Heart left ventricle (tissue), 16 donors: ENCODE measurements around the gene PSMD3. TPM values are rescaled to one million over a fixed set of nuclear protein-coding genes. Genes with fewer than 3 reads are reported as not detected.
A peak's percentile ranks its signal among the peaks of the same experiment; 100 is the strongest.

Experiments used
- ATAC-seq, 4 donors: fragments of 200-7000 bp; cut with Tn5 transposase; one replicate each; pipeline ENCODE4 v1.9.1; 2020 to 2022; ENCODE audit warnings: moderate library complexity in 4 of 4, mild to moderate bottlenecking in 3 of 4, moderate number of reproducible peaks in 1 of 4
- DNase-seq, 5 donors: peaks; one replicate each; pipeline ENCODE4 v3.0.0-alpha.2; 2020
- H3K27ac ChIP-seq, 12 donors: fragments of 200-600 bp; sonication (generic) in 4 of 12; one replicate each; pipeline versions ENCODE4 v1.5.0 to v1.8.0; 2016 to 2022; ENCODE audit warnings: mild to moderate bottlenecking in 2 of 12
- H3K27me3 ChIP-seq, 9 donors: fragments of 200-600 bp; sonication (generic) in 2 of 9; one replicate each; pipeline versions ENCODE4 v1.5.1 to v1.8.0; 2016 to 2022; ENCODE audit warnings: mild to moderate bottlenecking in 3 of 9
- H3K36me3 ChIP-seq, 9 donors: fragments of 200-600 bp; sonication (generic) in 2 of 9; one replicate each; pipeline versions ENCODE4 v1.5.0 to v1.8.0; 2018 to 2022; ENCODE audit warnings: mild to moderate bottlenecking in 2 of 9
- H3K4me1 ChIP-seq, 12 donors: fragments of 200-600 bp; sonication (generic) in 4 of 12; one replicate each; pipeline versions ENCODE4 v1.5.0 to v1.8.0; 2016 to 2022; ENCODE audit warnings: mild to moderate bottlenecking in 3 of 12
- H3K4me3 ChIP-seq, 12 donors: fragments of 200-600 bp; sonication (generic) in 4 of 12; one replicate each; pipeline versions ENCODE4 v1.5.0 to v1.8.0; 2017 to 2022; ENCODE audit warnings: mild to moderate bottlenecking in 9 of 12, moderate library complexity in 4 of 12
- H3K9me3 ChIP-seq, 12 donors: fragments of 200-600 bp; sonication (generic) in 4 of 12; one replicate each; pipeline versions ENCODE4 v1.5.0 to v1.8.0; 2016 to 2022; ENCODE audit warnings: mild to moderate bottlenecking in 1 of 12
- POLR2A ChIP-seq, 2 donors: fragments of 450-650 bp; IDR thresholded peaks; one replicate each; pipeline ENCODE4 v1.6.1; 2017; ENCODE audit warnings: antibody characterized with exemption in 2 of 2, mild to moderate bottlenecking in 2 of 2, moderate library complexity in 2 of 2
- WGBS, 4 donors: extraction: QIAGEN DNeasy Blood & Tissue Kit in 2 of 4; methylation state at CpG; one replicate each; pipeline versions ENCODE4 v1.1.5 to v1.1.7; 2013 to 2018; 5-methylcytosine and 5-hydroxymethylcytosine counted together
- intact Hi-C, 10 donors: fragments of 100-400 bp; cut with DNase I; formaldehyde crosslinking; loops; one replicate each; pipeline versions ENCODE4 v1.11.1 to v1.14.2; 2022
- polyA plus RNA-seq, 2 donors: library from polyadenylated mRNA; stranded (reverse); fragments of 200-250 nt; gene quantifications; one replicate each; pipeline ENCODE4 v1.2.3, GENCODE V29; 2013
- total RNA-seq, 9 donors: library from RNA; depleted of rRNA in 2 of 9; stranded (reverse); fragments of >200 nt in 2 of 9; fragmentation: NEBNext Ultra II Directional in 3 of 9; extraction: Animal tissue kit (Norgen Biotek cat#: 25700) in 3 of 9; gene quantifications; one replicate each; pipeline versions ENCODE4 v1.1.0 to v1.2.4, GENCODE V29; 2016 to 2023
- TF ChIP-seq, protein P1 (sequence below), 12 donors: fragments of 200-600 bp; sonication (generic) in 4 of 12; IDR thresholded peaks; one replicate each; pipeline versions ENCODE4 v1.5.0 to v1.8.0; 2018 to 2022; ENCODE audit warnings: antibody characterized with exemption in 12 of 12, mild to moderate bottlenecking in 5 of 12
- donor health status: ischemic (EF 13 %, LVEDD 7.1; RV severe dilation, severe dysfunction).
- donor health status: healthy with polysubstance abuse.
- donor health status: DM: no; HTN: yes; CAD: no.
- donor health status: DM: no; HTN: no; CAD: no.
- donor health status: ischemic (EF 25% LVEDD 6.9; RV normal size, moderate dysfunction).
- donor health status: ischemic (EF 25% LVEDD 5.7; RV mildly dilated, moderate dysfunction).
- donor health status: healthy.
- donor health status: DM: yes; HTN: yes; CAD: no.
- donor health status: ischemic (EF 35%, LVEDD 5.7; RV mildly dilated, moderate dysfunction).
- donor health status: nonischemic (EF 11% LVEDD 7.7; RV severe dilation, severe dysfunction).
- donor health status: DM: yes; HTN: yes; CAD: no.
- donor health status: PGD.
- donor health status: ischemic (EF 29% LVEDD 5.4; RV normal size, mild dysfunction).
- donor health status: nonischemic (EF 23%, LVEDD 6.1; RV moderate dilation, normal function).

The PSMD3 gene
- total and polyA plus RNA-seq, 11 donors = 68.9 to 142 (median 83.3) TPM

DNA sequence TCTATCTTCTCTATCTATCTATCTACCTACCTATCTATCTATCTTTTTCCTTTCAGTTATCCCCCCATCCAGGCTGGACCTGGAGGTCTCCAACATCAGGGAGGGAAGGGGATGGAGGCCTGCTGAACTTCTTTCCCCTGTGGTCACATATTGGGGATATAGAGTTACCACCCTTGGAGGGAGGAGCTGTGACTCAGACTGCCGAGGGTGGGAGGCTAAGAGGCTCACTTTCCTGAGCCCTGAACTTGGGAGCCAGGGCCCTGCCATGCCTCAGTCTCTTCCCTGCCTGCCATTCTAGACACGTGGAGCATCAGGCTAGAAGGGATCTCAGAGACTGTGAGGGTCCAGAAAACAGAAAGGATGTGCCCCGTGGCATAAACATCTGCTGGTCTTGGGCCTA is 44.7 kb upstream of the PSMD3 start:
- TF ChIP-seq POLR2A (IDR thresholded peaks at IDR 0.05) = no peak
- TF ChIP-seq, protein P1, sequence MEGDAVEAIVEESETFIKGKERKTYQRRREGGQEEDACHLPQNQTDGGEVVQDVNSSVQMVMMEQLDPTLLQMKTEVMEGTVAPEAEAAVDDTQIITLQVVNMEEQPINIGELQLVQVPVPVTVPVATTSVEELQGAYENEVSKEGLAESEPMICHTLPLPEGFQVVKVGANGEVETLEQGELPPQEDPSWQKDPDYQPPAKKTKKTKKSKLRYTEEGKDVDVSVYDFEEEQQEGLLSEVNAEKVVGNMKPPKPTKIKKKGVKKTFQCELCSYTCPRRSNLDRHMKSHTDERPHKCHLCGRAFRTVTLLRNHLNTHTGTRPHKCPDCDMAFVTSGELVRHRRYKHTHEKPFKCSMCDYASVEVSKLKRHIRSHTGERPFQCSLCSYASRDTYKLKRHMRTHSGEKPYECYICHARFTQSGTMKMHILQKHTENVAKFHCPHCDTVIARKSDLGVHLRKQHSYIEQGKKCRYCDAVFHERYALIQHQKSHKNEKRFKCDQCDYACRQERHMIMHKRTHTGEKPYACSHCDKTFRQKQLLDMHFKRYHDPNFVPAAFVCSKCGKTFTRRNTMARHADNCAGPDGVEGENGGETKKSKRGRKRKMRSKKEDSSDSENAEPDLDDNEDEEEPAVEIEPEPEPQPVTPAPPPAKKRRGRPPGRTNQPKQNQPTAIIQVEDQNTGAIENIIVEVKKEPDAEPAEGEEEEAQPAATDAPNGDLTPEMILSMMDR (IDR thresholded peaks at IDR 0.05) = no peak
- WGBS, 4 donors = 70 to 78% (median 73%) methylated on average over 3 of the region's 3 CpGs

DNA sequence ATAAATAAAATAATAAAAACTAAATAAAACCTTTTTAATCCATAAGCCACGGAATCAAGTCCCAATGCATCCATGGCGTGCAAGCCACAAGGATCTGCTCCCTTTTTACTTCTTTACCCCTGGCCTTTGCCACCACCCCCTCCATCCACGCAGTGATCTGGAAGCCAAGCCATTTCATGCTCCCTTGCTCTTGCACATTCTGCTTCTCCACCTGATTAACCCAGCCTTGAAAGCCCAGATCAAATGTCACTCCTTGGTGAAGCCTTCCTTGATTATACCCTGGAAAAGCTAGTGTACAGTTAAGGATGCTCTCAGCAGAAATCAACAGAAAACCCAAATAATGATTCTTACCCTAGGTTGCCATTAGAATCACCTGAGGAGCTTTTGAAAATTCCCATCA is 43.2 kb upstream of the PSMD3 start:
- no peaks in the 10 kb centered on the region for H3K27me3 ChIP-seq
- no peaks in the 10 kb centered on the region for H3K9me3 ChIP-seq
- no peak for TF ChIP-seq POLR2A (IDR thresholded peaks at IDR 0.05)
- TF ChIP-seq, protein P1 (IDR thresholded peaks at IDR 0.05) = no peak
- 92 to 98% (median 95%) methylated on average over 3 of the region's 3 CpGs for WGBS, 4 donors
- no peaks in the 10 kb centered on the region for H3K36me3 ChIP-seq
- H3K27ac ChIP-seq = no peak overlapping the region
- DNase-seq (no peak), ATAC-seq (no peak)
- no peak overlapping the region for H3K4me3 ChIP-seq
- H3K4me1 ChIP-seq = peaks cover 0 to 45% (median 14%) of the 10 kb centered on the region in 12 donors
- intact Hi-C loops = no loop called here

More for the DNA sequence above, 44.7 kb upstream of the PSMD3 start:
- Histone ChIP-seq H3K27ac (no peak overlapping the region), H3K4me3 (no peak overlapping the region), H3K36me3 (no peaks in the 10 kb centered on the region), H3K9me3 (no peaks in the 10 kb centered on the region), H3K27me3 (no peaks in the 10 kb centered on the region), H3K4me1 (peaks cover 0 to 49% (median 14%) of the 10 kb centered on the region in 12 donors)
- no peak for ATAC-seq
- peak in 1 of 5 donors; percentile 1 for DNase-seq
- intact Hi-C loops = no loop called here

DNA sequence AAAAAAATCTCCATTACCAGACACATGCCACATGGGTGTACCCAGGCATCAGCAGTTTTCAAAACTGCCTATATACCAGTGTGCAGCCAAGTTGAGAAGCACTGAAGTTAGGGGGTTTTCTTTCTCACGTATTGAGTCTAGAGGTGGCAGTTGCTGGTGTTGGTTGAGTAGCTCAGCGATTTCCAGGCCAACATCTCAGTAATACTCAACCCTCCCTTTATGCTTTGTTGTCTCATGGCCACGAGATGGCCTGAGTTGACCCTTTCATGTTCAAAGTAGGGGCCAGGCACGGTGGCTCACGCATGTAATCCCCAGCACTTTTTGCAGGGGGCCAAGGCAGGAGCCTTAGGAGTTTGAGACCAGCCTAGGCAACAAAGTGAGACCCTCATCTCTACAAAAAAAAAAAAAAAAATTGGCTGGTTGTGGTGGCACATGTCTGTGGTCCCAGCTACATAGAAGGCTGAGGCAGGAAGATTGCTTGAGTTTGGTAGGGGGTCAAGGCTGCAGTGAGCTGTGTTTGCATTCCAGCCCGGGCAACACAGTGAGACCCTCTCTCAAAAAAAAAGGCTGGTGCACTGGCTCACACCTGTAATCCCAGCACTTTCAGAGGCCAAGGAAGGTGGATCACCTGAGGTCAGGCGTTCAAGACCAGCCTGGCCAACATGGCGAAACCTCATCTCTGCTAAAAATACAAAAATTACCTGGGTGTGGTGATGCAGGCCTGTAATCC is 42.3 kb upstream of the PSMD3 start:
- ATAC-seq (no peak), DNase-seq (peak in 1 of 5 donors; percentile 9)

DNA sequence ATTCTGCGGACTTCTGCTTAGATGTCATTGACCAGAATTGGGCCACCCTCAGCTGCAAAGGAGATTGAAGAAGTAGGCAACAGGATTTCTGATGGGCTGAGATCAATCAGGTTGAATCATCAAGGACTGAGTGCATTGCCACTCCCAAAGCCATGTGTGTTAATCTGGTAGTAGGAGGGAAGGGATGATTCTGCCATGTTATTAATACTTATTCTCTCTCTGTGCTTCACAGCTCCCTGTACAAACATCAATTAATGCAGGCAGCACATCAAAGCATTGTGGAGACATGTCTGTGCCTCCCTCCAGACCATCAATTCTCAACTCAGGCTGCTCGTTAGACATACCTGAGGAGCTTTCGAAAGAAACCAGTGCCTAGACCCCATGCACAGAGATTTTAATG is 41.5 kb upstream of the PSMD3 start:
- Histone ChIP-seq H3K27me3 (no peaks in the 10 kb centered on the region), H3K4me1 (peaks cover 0 to 34% (median 14%) of the 10 kb centered on the region in 12 donors), H3K27ac (no peak overlapping the region), H3K9me3 (no peaks in the 10 kb centered on the region), H3K4me3 (no peak overlapping the region), H3K36me3 (no peaks in the 10 kb centered on the region)
- ATAC-seq = no peak
- WGBS, 4 donors = 78 to 94% (median 85%) methylated on average over 3 of the region's 3 CpGs
- no peak for TF ChIP-seq POLR2A (IDR thresholded peaks at IDR 0.05)
- TF ChIP-seq, protein P1 (IDR thresholded peaks at IDR 0.05) = no peak
- DNase-seq = no peak
- intact Hi-C loops = no loop called here

More for the DNA sequence above, 42.3 kb upstream of the PSMD3 start:
- Histone ChIP-seq H3K4me3 (no peak overlapping the region), H3K4me1 (peaks cover 0 to 42% (median 14%) of the 10 kb centered on the region in 12 donors), H3K27me3 (no peaks in the 10 kb centered on the region), H3K27ac (peak overlapping the region in 1 of 12 donors; percentile 19), H3K36me3 (no peaks in the 10 kb centered on the region), H3K9me3 (no peaks in the 10 kb centered on the region)
- WGBS, 4 donors = 65 to 68% (median 68%) methylated on average over 8 of the region's 8 CpGs
- intact Hi-C loops = no loop called here
- no peak for TF ChIP-seq POLR2A (IDR thresholded peaks at IDR 0.05)
- TF ChIP-seq, protein P1 (IDR thresholded peaks at IDR 0.05) = no peak
